Lower lobe of right lung (tissue), 2 donors: ENCODE measurements around the gene KRT86. TPM values are rescaled to one million over a fixed set of nuclear protein-coding genes. Genes with fewer than 3 reads are reported as not detected.
A peak's percentile ranks its signal among the peaks of the same experiment; 100 is the strongest.
"Not testable (repeated sequence)": the region's sequence is repeated elsewhere in the genome, so short reads cannot be mapped to it uniquely, and the experiment has no call there.

Experiments
- ATAC-seq, 2 donors: fragments of 200-7000 bp; cut with Tn5 transposase; one replicate each; pipeline ENCODE4 v1.9.1; 2020 to 2022; ENCODE audit warnings: mild to moderate bottlenecking in 2 of 2, moderate library complexity in 2 of 2
- DNase-seq: peaks from one replicate; pipeline ENCODE4 v3.0.0-alpha.2; 2020
- H3K27ac ChIP-seq: fragments of 200-600 bp; one replicate; pipeline ENCODE4 v1.8.0; 2022
- H3K27me3 ChIP-seq: fragments of 200-600 bp; one replicate; pipeline ENCODE4 v1.8.0; 2022; ENCODE audit warnings: low read depth
- H3K36me3 ChIP-seq: fragments of 200-600 bp; one replicate; pipeline ENCODE4 v1.8.0; 2022; ENCODE audit warnings: mild to moderate bottlenecking
- H3K4me1 ChIP-seq: fragments of 200-600 bp; one replicate; pipeline ENCODE4 v1.8.0; 2022
- H3K4me3 ChIP-seq: fragments of 200-600 bp; one replicate; pipeline ENCODE4 v1.8.0; 2022; ENCODE audit warnings: mild to moderate bottlenecking
- H3K9me3 ChIP-seq: fragments of 200-600 bp; one replicate; pipeline ENCODE4 v1.8.0; 2022
- CTCF ChIP-seq: fragments of 200-600 bp; IDR thresholded peaks from one replicate; pipeline ENCODE4 v1.8.0; 2022; ENCODE audit warnings: antibody characterized with exemption, mild to moderate bottlenecking
- intact Hi-C: fragments of 100-400 bp; cut with DNase I; formaldehyde crosslinking; loops from one replicate; pipeline ENCODE4 v1.11.0; 2022
- total RNA-seq: library from RNA; stranded (reverse); fragmentation: NEBNext Ultra II Directional; extraction: Animal tissue kit (Norgen Biotek cat#: 25700); gene quantifications from one replicate; pipeline ENCODE4 v1.2.1, GENCODE V29; 2021
- donor health status: DM: no; HTN: yes; CAD: no; lungs with severe emphysema.

KRT86 gene
- total RNA-seq, 1 donor from 2014 or later, result 0.74 TPM

GRCh38 chr12:52236386-52237050, 37.9 kb upstream of the KRT86 start:
- TF ChIP-seq CTCF, result no peak
- no peaks in the 10 kb centered on the region for H3K9me3 ChIP-seq
- peaks cover 20% of the 10 kb centered on the region for H3K27me3 ChIP-seq
- DNase-seq (no peak), ATAC-seq (no peak)
- no peak overlapping the region for H3K27ac ChIP-seq
- H3K36me3 ChIP-seq, result peaks cover 1% of the 10 kb centered on the region
- peaks cover 30% of the 10 kb centered on the region for H3K4me1 ChIP-seq
- no peak overlapping the region for H3K4me3 ChIP-seq
- intact Hi-C loops, result no loop called here

DNA sequence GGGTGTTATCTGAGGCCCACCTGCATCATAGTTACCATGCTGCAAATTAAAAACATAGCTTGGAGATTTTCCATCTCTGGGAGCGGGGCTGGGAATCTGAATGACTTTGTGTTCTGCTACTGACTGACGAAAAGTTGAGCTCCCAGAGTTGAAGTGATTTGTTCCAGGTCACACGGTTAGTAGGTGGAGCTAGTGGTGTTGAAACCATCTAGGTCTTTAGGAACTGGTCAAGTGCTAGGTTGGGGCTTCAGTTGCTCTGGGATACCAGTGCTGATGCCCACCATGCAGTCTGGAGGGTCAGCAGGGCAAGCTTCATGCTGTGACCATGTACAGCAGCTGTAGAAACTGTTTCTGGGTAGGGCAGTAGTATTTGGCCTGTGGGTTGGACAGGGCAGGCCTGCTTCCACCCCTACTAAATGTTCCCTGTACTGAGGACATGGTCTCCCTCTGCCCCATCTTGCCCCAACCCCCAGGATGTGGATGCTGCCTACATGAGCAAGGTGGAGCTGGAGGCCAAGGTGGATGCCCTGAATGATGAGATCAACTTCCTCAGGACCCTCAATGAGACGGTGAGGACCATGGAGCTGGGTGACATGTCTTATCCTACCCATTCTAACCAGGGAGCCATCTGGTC, 36.1 kb upstream of the KRT86 start:
- Histone ChIP-seq H3K4me1 (peaks cover 25% of the 10 kb centered on the region), H3K36me3 (peaks cover 10% of the 10 kb centered on the region), H3K27ac (no peak overlapping the region), H3K4me3 (no peak overlapping the region), H3K27me3 (peaks cover 9% of the 10 kb centered on the region), H3K9me3 (no peaks in the 10 kb centered on the region)
- ATAC-seq, result peak; percentile 4 to 10
- DNase-seq, result no peak
- no peak for TF ChIP-seq CTCF
- intact Hi-C loops, result no loop called here

DNA sequence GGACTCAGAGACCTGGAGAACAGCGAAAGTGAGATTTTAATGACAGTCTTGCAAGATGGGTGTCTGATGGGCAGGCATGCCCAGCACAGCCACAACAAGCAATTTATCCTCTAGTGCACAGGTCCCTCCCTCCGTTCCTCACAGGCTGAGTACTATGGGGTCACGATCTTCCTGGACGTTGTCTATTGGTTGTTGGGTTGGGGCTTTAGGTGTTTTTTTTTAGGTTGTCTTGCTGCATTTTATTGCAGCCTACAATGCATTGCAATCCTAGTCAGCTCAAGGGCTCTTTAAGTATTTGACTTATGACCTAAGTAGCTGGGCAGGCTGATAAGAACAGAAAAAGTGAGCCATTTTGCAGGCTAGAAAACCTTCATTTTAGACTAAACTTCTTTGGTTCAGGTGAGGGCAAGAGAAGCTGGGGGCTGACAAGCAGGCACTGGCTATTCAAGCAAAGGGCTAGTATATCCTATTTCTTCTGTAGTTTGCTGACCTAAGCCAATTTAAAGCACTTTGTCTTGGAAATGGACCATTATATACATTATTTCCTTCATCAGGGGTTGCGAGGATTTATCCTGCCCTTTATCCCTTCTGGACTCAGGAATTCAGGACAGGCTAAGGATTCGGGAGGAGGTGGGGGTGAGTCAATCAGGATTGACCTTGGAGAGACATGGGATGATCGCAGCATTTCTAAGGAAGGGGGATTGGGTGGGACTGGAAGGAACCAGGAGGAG, 35.4 kb upstream of the KRT86 start:
- intact Hi-C loops, result no loop called here
- peak; percentile 4 to 6 for ATAC-seq
- peaks cover 2% of the 10 kb centered on the region for H3K27me3 ChIP-seq
- H3K9me3 ChIP-seq, result no peaks in the 10 kb centered on the region
- H3K4me3 ChIP-seq, result no peak overlapping the region
- peaks cover 32% of the 10 kb centered on the region for H3K4me1 ChIP-seq
- H3K36me3 ChIP-seq, result peaks cover 10% of the 10 kb centered on the region
- no peak for DNase-seq
- no peak for TF ChIP-seq CTCF
- H3K27ac ChIP-seq, result peak overlapping the region; percentile 49

DNA sequence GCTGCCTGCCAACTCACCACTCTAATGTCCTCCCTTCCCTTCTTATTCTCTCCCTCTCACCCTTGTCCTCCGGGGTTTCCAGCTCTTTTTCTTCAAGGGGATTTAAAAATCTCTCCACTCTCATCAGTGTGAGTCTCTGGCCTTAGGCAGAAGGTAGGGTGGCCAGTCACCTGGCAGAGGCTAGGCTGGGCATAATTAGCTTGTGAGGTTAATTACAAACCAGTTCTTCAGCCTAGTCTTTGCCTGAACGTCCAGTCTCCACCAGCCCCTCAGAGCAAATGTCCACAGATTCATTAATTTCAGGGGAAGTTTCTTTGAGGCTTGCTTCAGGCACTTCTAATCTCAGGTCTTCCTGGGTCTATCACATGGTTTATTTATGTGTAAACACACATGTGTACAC, 34.7 kb upstream of the KRT86 start:
- no peaks in the 10 kb centered on the region for H3K27me3 ChIP-seq
- no peak for ATAC-seq
- peaks cover 39% of the 10 kb centered on the region for H3K4me1 ChIP-seq
- no peaks in the 10 kb centered on the region for H3K9me3 ChIP-seq
- intact Hi-C loops, result no loop called here
- H3K36me3 ChIP-seq, result peaks cover 10% of the 10 kb centered on the region
- no peak for TF ChIP-seq CTCF
- H3K4me3 ChIP-seq, result no peak overlapping the region
- DNase-seq, result no peak
- H3K27ac ChIP-seq, result peak overlapping the region; percentile 49

- ATAC-seq, H3K27me3 ChIP-seq, intact Hi-C loops, DNase-seq, H3K9me3 ChIP-seq, H3K27ac ChIP-seq, H3K4me3 ChIP-seq: not testable (repeated sequence)
- Histone ChIP-seq H3K36me3 (peaks cover 10% of the 10 kb centered on the region), H3K4me1 (peaks cover 40% of the 10 kb centered on the region)
Measured at GRCh38 chr12:52240247-52240646, 34.2 kb upstream of the KRT86 start.
